HG03066 (cell line): Measurements from ENCODE around the gene TXNRD1.
A peak's percentile ranks its signal among the peaks of the same experiment; 100 is the strongest.
"Not testable (repeated sequence)": the region's sequence is repeated elsewhere in the genome, so short reads cannot be mapped to it uniquely, and the experiment has no call there.

Experiments used
- ATAC-seq: cut with Tn5 transposase; IDR thresholded peaks from one replicate; pipeline ENCODE4 v1.9.1; 2021; ENCODE audit warnings: low read depth; ENCODE audit not compliant: unreplicated experiment

Gene TXNRD1

DNA sequence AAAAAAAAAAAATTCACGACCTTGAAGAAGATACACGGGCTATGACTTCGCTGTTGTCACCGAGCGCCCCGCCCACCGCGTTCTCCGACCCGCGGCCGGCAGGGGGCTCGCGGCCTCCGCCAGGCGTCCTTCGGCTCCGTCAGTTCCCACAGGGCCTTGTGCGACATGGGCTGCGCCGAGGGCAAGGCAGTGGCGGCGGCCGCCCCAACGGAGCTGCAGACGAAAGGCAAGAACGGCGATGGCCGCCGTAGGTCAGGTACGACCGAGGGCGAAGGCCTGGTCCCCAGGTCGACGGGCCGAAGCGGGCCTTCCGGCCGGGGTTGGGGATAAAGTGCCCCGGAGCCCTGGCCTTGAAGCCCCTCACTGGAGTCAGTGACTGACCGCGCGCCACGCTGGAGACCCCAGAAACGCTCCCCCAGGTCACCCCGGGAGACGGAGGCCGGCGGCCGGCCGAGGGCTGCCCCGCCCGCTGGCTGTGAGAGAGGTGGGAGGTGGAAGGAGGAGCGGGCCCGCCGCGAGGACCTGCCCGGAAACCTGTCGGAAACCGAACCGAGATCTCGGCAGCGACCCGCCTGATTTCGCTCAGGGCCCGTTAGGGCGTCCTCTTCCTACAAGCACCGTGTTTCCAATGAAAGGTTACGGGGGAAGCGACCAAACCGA lies at the start of gene TXNRD1:
TSS of gene TXNRD1 (plus strand) at position 142 of the 660 bp plus-strand sequence. CDS start at position 166, 24 bp downstream.
- ATAC-seq: peak; percentile 92

GRCh38 chr12:104165801-104166200 lies 49.8 kb upstream of the TXNRD1 start:
- ATAC-seq: no peak

GRCh38 chr12:104166465-104166864 lies 49.1 kb upstream of the TXNRD1 start:
- ATAC-seq: no peak

DNA sequence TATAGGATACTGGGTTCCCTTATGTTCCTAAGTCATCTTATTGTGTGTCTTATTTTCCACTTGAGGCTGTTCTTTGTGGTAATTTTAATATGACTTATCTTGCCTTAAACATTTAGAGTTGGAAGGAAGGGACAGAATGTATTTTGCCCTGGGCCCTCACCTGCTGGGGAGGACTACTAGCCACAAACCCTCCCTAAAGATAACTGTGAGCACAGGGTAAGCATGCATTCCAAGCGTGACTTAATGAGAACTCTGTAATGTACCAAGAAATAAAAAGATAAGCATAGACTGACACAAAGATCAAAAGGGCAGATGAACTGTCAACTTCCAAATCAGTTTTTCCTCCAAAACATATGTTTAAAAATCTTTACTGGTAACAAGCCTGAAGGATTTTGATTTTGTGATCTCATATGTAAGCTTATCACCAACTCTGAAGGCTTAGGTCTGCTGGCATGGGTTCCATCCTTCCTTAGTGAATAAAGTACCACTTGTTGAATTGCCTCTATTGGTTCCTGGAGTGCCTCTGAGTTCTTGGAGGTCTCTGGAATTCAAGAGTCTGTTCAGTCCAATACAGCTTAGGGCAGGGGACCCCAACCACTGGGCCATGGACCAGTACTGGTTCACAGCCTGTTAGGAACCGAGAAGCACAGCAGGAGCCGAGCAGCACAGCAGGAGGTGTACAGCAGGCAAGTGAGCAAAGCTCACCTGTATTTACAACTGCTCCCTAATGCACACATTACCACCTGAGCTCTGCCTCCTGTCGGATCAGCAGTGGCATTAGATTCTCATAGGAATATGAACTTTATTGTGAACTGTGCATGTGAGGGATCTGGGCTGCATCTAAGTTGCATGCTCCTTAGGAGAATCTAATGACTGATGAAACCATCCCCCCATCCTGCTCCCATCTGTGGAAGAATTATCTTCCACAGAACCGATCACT lies 47.8 kb upstream of the TXNRD1 start:
- ATAC-seq: no peak

- ATAC-seq: no peak
Observed at GRCh38 chr12:104168596-104168995, 47.0 kb upstream of the TXNRD1 start.

DNA sequence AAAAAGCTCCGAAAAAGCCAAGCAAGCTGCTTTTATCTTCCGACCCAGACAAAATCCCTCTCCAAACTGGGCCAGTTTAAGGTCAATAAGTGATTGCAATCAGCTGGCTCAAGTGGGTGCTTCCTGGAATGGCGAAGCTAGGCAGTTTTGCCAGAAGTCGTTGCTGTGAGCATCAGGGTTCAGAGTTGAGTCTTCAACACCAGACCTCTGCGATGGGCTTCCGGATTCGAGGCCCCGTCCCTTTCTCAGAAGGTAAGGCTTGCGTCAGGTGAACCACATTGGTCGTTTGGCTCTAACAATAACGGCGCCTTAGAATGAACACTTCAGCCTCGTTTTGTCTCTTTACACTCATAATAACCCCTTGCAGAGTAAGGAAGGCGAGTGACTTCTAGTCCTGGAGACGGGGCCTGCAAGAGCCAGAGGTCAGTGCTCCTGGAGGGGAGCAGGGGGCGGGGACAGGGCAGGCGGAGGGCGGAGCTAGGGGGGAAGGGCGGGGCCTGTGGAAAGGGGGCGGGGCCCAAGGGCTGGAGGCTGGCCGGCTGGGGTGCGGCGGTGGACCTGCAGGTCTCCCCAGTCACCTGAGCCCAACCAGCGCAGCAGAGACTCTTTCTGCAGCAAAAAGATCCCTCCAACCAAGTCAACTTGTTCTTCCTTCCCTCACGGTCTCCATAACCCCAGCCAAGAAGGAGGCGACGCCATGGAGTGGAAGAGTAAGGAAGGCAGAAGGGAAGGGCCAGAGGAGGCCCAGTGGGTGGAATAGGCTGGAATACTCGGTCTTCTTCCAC lies 43.6 kb upstream of the TXNRD1 start:
- ATAC-seq: no peak

- ATAC-seq: no peak
Observed at GRCh38 chr12:104172570-104172947, 43.0 kb upstream of the TXNRD1 start.

GRCh38 chr12:104173804-104174203 lies 41.8 kb upstream of the TXNRD1 start:
- ATAC-seq: not testable (repeated sequence)

DNA sequence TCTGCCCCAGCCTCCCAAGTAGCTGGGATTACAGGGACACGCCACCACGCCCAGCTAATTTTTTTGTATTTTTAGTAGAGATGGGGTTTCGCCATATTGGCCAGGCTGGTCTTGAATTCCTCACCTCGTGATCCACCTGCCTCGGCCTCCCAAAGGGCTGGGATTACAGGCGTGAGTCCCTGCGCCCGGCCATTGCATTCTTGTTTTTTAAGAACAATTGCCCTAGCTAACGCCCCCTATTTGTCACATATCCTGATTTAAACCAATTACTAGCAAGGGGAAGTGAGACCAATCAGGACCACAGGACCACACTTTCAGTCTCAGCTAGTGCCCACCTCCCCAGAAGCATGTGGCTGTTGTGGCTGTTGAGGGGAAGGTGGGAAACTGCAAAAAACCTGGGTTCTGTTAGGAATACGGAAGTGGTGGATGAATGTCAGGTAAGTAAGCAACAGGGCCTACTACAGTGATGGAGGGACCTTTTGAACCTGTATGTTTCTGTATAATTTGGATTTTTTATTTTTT lies 39.8 kb upstream of the TXNRD1 start:
- no peak for ATAC-seq

GRCh38 chr12:104177336-104177662 lies 38.3 kb upstream of the TXNRD1 start:
- no peak for ATAC-seq

DNA sequence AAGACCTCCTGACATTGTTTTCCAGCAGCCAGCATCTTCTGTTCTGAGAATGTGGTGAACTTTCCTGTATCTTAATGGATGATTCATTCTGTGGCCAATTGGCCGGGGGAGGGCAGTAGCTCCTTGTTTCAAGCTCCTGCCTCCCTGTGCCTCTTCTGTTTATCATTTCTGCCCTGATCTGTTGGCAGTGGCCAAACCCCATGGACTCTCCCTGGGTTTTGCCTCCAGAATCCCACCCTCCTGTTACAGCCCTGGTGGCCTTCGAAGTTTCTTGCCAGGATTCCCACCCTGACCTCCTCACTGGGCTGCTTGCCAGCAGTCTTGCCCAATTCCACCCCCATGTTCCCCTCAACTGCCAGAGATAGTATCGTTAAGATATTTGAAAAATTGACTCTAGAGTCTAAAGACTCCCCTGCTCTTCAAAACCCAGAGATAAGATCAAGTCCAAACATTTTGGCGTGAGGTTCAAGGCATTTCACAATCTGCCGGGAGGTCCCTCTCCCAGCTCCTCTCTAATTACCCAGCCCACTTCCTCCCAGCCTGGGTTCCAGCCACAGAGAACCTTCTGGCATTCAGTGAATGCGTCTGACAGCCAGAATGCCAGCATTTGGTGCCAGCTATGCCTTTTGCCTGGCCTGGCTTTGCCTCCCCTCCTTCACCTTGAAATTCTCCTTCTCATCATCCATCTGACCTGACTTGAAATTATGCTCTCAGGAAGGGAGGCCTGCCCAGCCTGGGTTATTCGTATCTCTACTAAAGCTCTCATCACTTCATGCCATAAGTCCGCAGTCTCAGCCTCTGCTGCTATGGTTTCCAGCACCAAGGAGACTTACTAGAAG lies 37.7 kb upstream of the TXNRD1 start:
- no peak for ATAC-seq

DNA sequence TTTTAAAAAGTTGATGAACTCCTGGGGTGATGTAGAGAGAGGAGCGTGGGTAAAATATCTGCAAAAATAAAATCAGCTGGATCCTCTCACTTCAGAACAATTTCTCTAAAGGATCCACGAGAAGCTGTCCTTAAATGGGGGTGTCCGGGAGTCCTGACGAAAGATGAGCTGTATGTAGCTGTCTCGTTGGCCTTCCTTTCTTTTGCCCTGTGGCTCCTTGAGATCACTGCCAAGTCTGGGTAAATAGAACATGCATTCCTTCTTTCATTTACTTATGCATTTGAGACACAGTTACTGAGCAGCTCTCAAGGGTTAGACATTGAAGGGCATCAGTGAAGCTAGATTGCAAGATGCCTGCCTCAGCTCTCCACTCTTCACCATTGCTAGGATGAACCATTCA lies 35.2 kb upstream of the TXNRD1 start:
- ATAC-seq: no peak

DNA sequence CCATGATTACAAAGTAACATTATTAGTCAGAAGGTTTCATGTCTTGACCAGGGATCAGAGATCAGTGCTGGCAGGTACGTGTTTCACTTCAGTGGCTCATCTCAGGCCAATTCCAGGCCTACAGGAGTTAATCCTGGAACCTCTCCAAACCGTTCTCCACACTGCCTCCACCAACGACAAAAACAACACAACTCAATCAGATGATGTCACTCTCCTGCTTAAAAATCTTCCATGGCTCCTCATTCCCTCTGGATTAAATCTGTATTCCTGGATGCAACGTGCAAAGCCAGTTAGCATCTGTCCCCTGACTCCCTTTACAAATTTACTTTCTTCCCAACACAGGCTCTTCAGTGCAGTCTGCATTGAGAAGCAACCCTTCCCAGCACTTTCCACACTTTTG lies 34.3 kb upstream of the TXNRD1 start:
- ATAC-seq: no peak

DNA sequence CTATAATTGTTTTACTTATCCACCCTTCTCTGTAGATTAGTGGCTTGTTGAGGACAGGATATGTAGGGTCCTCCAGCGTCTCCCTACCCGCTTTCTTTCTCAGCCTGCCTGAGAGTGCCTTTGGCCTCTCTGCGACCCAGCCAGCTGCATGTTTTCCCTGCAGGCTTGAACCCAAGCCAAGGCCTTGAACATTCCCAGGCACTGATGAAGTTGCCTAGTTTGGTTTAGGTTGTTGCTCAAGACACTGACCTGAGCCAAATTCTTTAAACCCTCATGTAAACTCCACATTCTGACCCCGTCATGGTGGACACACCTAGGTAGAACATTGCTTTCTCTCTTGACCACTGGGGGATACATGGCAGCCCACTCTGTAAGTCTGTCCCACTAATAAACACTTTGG lies 33.4 kb upstream of the TXNRD1 start:
- ATAC-seq: no peak

- no peak for ATAC-seq
Observed at GRCh38 chr12:104182621-104183378, 32.8 kb upstream of the TXNRD1 start.

GRCh38 chr12:104183443-104183842 lies 32.1 kb upstream of the TXNRD1 start:
- ATAC-seq: no peak

- no peak for ATAC-seq
Observed at GRCh38 chr12:104187446-104188155, 28.0 kb upstream of the TXNRD1 start.

GRCh38 chr12:104188534-104188933 lies 27.0 kb upstream of the TXNRD1 start:
- no peak for ATAC-seq
